ENCODE measurements around the gene ADH1B.

- TF ChIP-seq ELF4 (CRISPR knock-in tag; IDR thresholded peaks at IDR 0.05; ENCODE audit: low read depth) (no peak), FOXJ3 (CRISPR knock-in tag; IDR thresholded peaks at IDR 0.05; ENCODE audit: borderline replicate concordance) (no peak), CTCF (IDR thresholded peaks at IDR 0.05) (no peak), AR (CRISPR knock-in tag; IDR thresholded peaks at IDR 0.05) (no peak), GRHL2 (CRISPR knock-in tag; IDR thresholded peaks at IDR 0.05; ENCODE audit: insufficient replicate concordance, severe bottlenecking) (no peak), ZMAT4 (CRISPR knock-in tag; IDR thresholded peaks at IDR 0.05) (no peak), SP1 (CRISPR knock-in tag; conservative IDR thresholded peaks at IDR 0.05) (no peak), KAT7 (CRISPR knock-in tag; IDR thresholded peaks at IDR 0.05; ENCODE audit: borderline replicate concordance) (no peak), MAX (CRISPR knock-in tag; IDR thresholded peaks at IDR 0.05) (no peak), ATF3 (CRISPR knock-in tag; conservative IDR thresholded peaks at IDR 0.05) (no peak)
Measured at GRCh38 chr4:99366491-99366890, 45.3 kb upstream of the ADH1B start.

Data from WTC11 (cell line).